IMR-90 (cell line): Measurements from ENCODE around the gene CA5B. TPM values are rescaled to one million over a fixed set of nuclear protein-coding genes. Genes with fewer than 3 reads are reported as not detected.

Source experiments
- ATAC-seq: fragments of 200-7000 bp; cut with Tn5 transposase; 2 replicates; pipeline ENCODE4 v1.9.1; 2020; ENCODE audit warnings: low read depth, mild to moderate bottlenecking, moderate library complexity
- BruUV-seq: library from RNA; stranded (reverse); fragments of 400-500 nt; replicated peaks from 2 replicates; lab custom pipeline; 2021; lab: Mats Ljungman, UMichigan
- CTCF ChIA-PET: fragments of 300-600 bp; formaldehyde crosslinking; extraction: SDS; loops from one replicate; lab custom pipeline; 2021; ENCODE audit warnings: antibody characterized with exemption; lab: Yijun Ruan, JAX
- POLR2A ChIA-PET: fragments of 300-600 bp; sonication (Branson Sonifier 250); formaldehyde crosslinking; loops from one replicate; lab custom pipeline; 2022; ENCODE audit warnings: antibody characterized with exemption; ENCODE audit not compliant: unreplicated experiment; lab: Charles Lee
- DNase-seq: peaks from one replicate; pipeline ENCODE4 v3.0.0; 2013
- H2AFZ ChIP-seq: replicated peaks from 2 replicates; pipeline ENCODE3; 2013; ENCODE audit warnings: low read length, mild to moderate bottlenecking; ENCODE audit not compliant: poor library complexity
- H2AK5ac ChIP-seq: 2 replicates; pipeline ENCODE4 v1.6.1; 2013; ENCODE audit warnings: low read depth, low read length, inconsistent platforms
- H2AK9ac ChIP-seq: replicated peaks from 2 replicates; pipeline ENCODE3; 2013; ENCODE audit warnings: mild to moderate bottlenecking, low read depth, low read length, moderate library complexity; ENCODE audit not compliant: poor library complexity
- H2BK120ac ChIP-seq: 2 replicates; pipeline ENCODE4 v1.6.1; 2013; ENCODE audit warnings: low read depth, low read length, inconsistent platforms
- H2BK15ac ChIP-seq: 3 replicates; pipeline ENCODE4 v1.6.1; 2013; ENCODE audit warnings: low read depth, low read length, inconsistent platforms
- H2BK20ac ChIP-seq: 2 replicates; pipeline ENCODE4 v1.6.1; 2013; ENCODE audit warnings: low read depth, mild to moderate bottlenecking, inconsistent platforms, low read length, moderate library complexity
- H2BK5ac ChIP-seq: 2 replicates; pipeline ENCODE4 v1.6.1; 2013; ENCODE audit warnings: mild to moderate bottlenecking, low read depth, low read length, inconsistent platforms; ENCODE audit not compliant: poor library complexity, severe bottlenecking
- H3K14ac ChIP-seq: replicated peaks from 2 replicates; pipeline ENCODE4 v1.6.1; 2013; ENCODE audit warnings: low read depth, low read length, inconsistent platforms
- H3K18ac ChIP-seq: 2 replicates; pipeline ENCODE4 v1.6.1; 2013; ENCODE audit warnings: low read depth, low read length, control low read depth
- H3K23ac ChIP-seq: 2 replicates; pipeline ENCODE4 v1.6.1; 2013; ENCODE audit warnings: low read depth, low read length, inconsistent platforms
- H3K27ac ChIP-seq: 2 replicates; pipeline ENCODE4 v1.5.1; 2013; ENCODE audit warnings: mild to moderate bottlenecking, control low read depth, low read length; ENCODE audit not compliant: insufficient read depth
- H3K27me3 ChIP-seq: 2 replicates; pipeline ENCODE4 v1.6.1; 2013; ENCODE audit warnings: low read length; ENCODE audit not compliant: control insufficient read depth, insufficient read depth
- H3K36me3 ChIP-seq: 2 replicates; pipeline ENCODE4 v1.6.1; 2013; ENCODE audit warnings: low read length, mixed read lengths; ENCODE audit not compliant: control insufficient read depth, insufficient read depth
- H3K4ac ChIP-seq: 2 replicates; pipeline ENCODE4 v1.6.1; 2013; ENCODE audit warnings: low read depth, low read length, inconsistent platforms
- H3K4me1 ChIP-seq: 2 replicates; pipeline ENCODE4 v1.6.1; 2013; ENCODE audit warnings: low read length, mixed read lengths; ENCODE audit not compliant: control insufficient read depth, insufficient read depth
- H3K4me2 ChIP-seq: 2 replicates; pipeline ENCODE4 v1.6.1; 2013; ENCODE audit warnings: low read depth, mild to moderate bottlenecking, control low read depth, low read length, moderate library complexity
- H3K4me3 ChIP-seq: 2 replicates; pipeline ENCODE4 v1.5.1; 2013; ENCODE audit warnings: low read depth, mild to moderate bottlenecking, control low read depth, low read length, moderate library complexity; ENCODE audit not compliant: insufficient read depth
- H3K56ac ChIP-seq: 2 replicates; pipeline ENCODE4 v1.6.1; 2013; ENCODE audit warnings: low read length, inconsistent platforms; ENCODE audit not compliant: insufficient read depth; ENCODE audit errors: extremely low read depth
- H3K79me1 ChIP-seq, 2 experiments: 2 replicates each; pipeline ENCODE4 v1.6.1; 2013; ENCODE audit warnings: low read length in 2 of 2, inconsistent platforms in 1 of 2, low read depth in 1 of 2
- H3K9ac ChIP-seq: 2 replicates; pipeline ENCODE4 v1.6.1; 2013; ENCODE audit warnings: low read depth, low read length, control low read depth
- H3K9me1 ChIP-seq: 2 replicates; pipeline ENCODE4 v1.6.1; 2013; ENCODE audit warnings: low read length, inconsistent platforms; ENCODE audit not compliant: insufficient read depth
- H3K9me3 ChIP-seq: 2 replicates; pipeline ENCODE4 v1.6.1; 2013; ENCODE audit warnings: low read length; ENCODE audit not compliant: control insufficient read depth, insufficient read depth
- H4K20me1 ChIP-seq: 2 replicates; pipeline ENCODE4 v1.6.1; 2013; ENCODE audit warnings: low read length, inconsistent platforms; ENCODE audit not compliant: insufficient read depth
- H4K5ac ChIP-seq: 2 replicates; pipeline ENCODE4 v1.6.1; 2013; ENCODE audit warnings: mild to moderate bottlenecking, low read depth, low read length, control low read depth
- H4K8ac ChIP-seq, 2 experiments: 2 replicates each; pipeline ENCODE4 v1.6.1; 2013; ENCODE audit warnings: low read depth in 2 of 2, low read length in 2 of 2, control low read depth in 1 of 2, inconsistent platforms in 1 of 2
- H4K91ac ChIP-seq: 2 replicates; pipeline ENCODE4 v1.6.1; 2013; ENCODE audit warnings: low read depth, low read length, inconsistent platforms; ENCODE audit not compliant: insufficient read depth
- BHLHE40 ChIP-seq: fragments of 150-350 bp; IDR thresholded peaks from 2 replicates; pipeline ENCODE4 v1.6.1; 2016; ENCODE audit warnings: mild to moderate bottlenecking, low read depth, low read length
- CEBPB ChIP-seq: IDR thresholded peaks from 2 replicates; pipeline ENCODE4 v1.6.1; 2012; ENCODE audit warnings: low read depth, low read length, improper control_type of control experiment
- CTCF ChIP-seq: conservative IDR thresholded peaks from 2 replicates; pipeline ENCODE4 v1.5.1; 2012; ENCODE audit warnings: mild to moderate bottlenecking, low read depth, low read length, improper control_type of control experiment
- FOS ChIP-seq: fragments of 150-350 bp; IDR thresholded peaks from 2 replicates; pipeline ENCODE4 v1.6.1; 2016; ENCODE audit warnings: low read depth, low read length
- MAZ ChIP-seq: IDR thresholded peaks from 2 replicates; pipeline ENCODE4 v1.6.1; 2012; ENCODE audit warnings: low read depth, mild to moderate bottlenecking, low read length, improper control_type of control experiment, moderate library complexity, borderline replicate concordance
- MXI1 ChIP-seq: IDR thresholded peaks from 2 replicates; pipeline ENCODE4 v1.6.1; 2012; ENCODE audit warnings: low read depth, mild to moderate bottlenecking, low read length, moderate library complexity, borderline replicate concordance
- NFE2L2 ChIP-seq: fragments of 150-350 bp; IDR thresholded peaks from 2 replicates; pipeline ENCODE4 v1.6.1; 2016; ENCODE audit warnings: low read depth, mild to moderate bottlenecking, low read length
- RAD21 ChIP-seq: IDR thresholded peaks from 2 replicates; pipeline ENCODE4 v1.6.1; 2012; ENCODE audit warnings: low read length, improper control_type of control experiment
- RFX5 ChIP-seq: IDR thresholded peaks from 2 replicates; pipeline ENCODE4 v1.8.0; 2012; ENCODE audit warnings: low read depth, mild to moderate bottlenecking, low read length, moderate library complexity
- SMC3 ChIP-seq: fragments of 150-350 bp; IDR thresholded peaks from 2 replicates; pipeline ENCODE4 v1.6.1; 2016; ENCODE audit warnings: low read depth, mild to moderate bottlenecking, antibody characterized with exemption, low read length, moderate library complexity
- USF2 ChIP-seq: fragments of 150-350 bp; IDR thresholded peaks from 2 replicates; pipeline ENCODE4 v1.6.1; 2017; ENCODE audit warnings: mild to moderate bottlenecking, antibody characterized with exemption, low read length, low read depth
- WGBS, 2 experiments: methylation state at CpG; one replicate each; pipeline versions ENCODE4 v1.1.5 to v1.1.7; 2013; ENCODE audit warnings: missing lambda C conversion rate in 2 of 2; ENCODE audit not compliant: insufficient read length in 1 of 2; ENCODE audit errors: extremely low coverage in 2 of 2; 5-methylcytosine and 5-hydroxymethylcytosine counted together
- dilution Hi-C: fragments of 300-500 bp; cut with HindIII; formaldehyde crosslinking; loops from one replicate; pipeline ENCODE4 v1.14.3; 2018; ENCODE audit warnings: low sequenced_read_pairs; ENCODE audit not compliant: unreplicated experiment
- in situ Hi-C: fragments of 300-500 bp; cut with MboI; formaldehyde crosslinking; loops from 3 replicates; pipeline ENCODE4 v1.14.3; 2019; ENCODE audit warnings: low sequenced_read_pairs, inconsistent platforms, mixed read lengths
- intact Hi-C: fragments of 100-400 bp; cut with micrococcal nuclease; formaldehyde crosslinking; loops from 2 replicates; pipeline ENCODE4 v1.10.0; 2022
- polyA plus RNA-seq, 3 experiments: library from polyadenylated mRNA; depleted of rRNA; stranded (reverse); fragments of >200 nt; gene quantifications; 2 replicates each; pipeline ENCODE4 v1.2.3, GENCODE V29; 2012; ENCODE audit warnings: low replicate concordance in 1 of 3
- total RNA-seq: library from RNA; depleted of rRNA; stranded (reverse); fragments of >200 nt; gene quantifications from 2 replicates; pipeline ENCODE4 v1.2.3, GENCODE V29; 2012

CA5B gene
- total and polyA plus RNA-seq, 2 of the 4 experiments (the other 2 are of a cell fraction): 3.5 to 5.4 TPM

GRCh38 chrX:15737190-15737958, 696 bp upstream of the CA5B start:
- H4K5ac ChIP-seq: no peak overlapping the region
- DNase-seq: peak; percentile 10
- intact Hi-C loops: no loop called here
- H3K27ac ChIP-seq: no peak overlapping the region
- no peak overlapping the region for H3K9ac ChIP-seq
- BruUV-seq: no TSS peak
- no peaks in the 10 kb centered on the region; a peak in 1 of 4 replicates for H3K79me1 ChIP-seq
- ChIA-PET POLR2A (no interaction called here), CTCF (no interaction called here)
- peaks cover 3% of the 10 kb centered on the region; the same call in 1 of the 2 replicates for H3K9me1 ChIP-seq
- no peaks in the 10 kb centered on the region for H3K36me3 ChIP-seq
- no peak overlapping the region for H2AK5ac ChIP-seq
- H3K18ac ChIP-seq: peak overlapping the region; percentile 42; the same call in 1 of the 2 replicates
- no peaks in the 10 kb centered on the region; the same call in 1 of the 2 replicates for H3K27me3 ChIP-seq
- no peak overlapping the region for H3K4ac ChIP-seq
- no peak for TF ChIP-seq MAZ
- TF ChIP-seq CTCF: no peak
- TF ChIP-seq BHLHE40: no peak
- TF ChIP-seq CEBPB: no peak
- TF ChIP-seq USF2: no peak
- no peak for TF ChIP-seq SMC3
- no peak; the same call in 1 of the 2 replicates for TF ChIP-seq RFX5
- no peak for TF ChIP-seq FOS
- TF ChIP-seq NFE2L2: no peak
- no peak for TF ChIP-seq RAD21
- no peak for TF ChIP-seq MXI1
- no peaks in the 10 kb centered on the region for H3K9me3 ChIP-seq
- H3K23ac ChIP-seq: 0 out of 2 replicates have a peak overlapping the region, but pooled peaks have one; percentile 54
- no peak overlapping the region for H2BK15ac ChIP-seq
- H3K4me1 ChIP-seq: peaks cover 5% of the 10 kb centered on the region
- H2BK5ac ChIP-seq: no peak overlapping the region
- dilution Hi-C loops: no loop called here
- no peak overlapping the region for H3K56ac ChIP-seq
- peak overlapping the region; percentile 41 for H3K4me3 ChIP-seq
- no peak overlapping the region for H2BK120ac ChIP-seq
- peak overlapping the region; percentile 88 for H3K4me2 ChIP-seq
- H4K20me1 ChIP-seq: 0 out of 2 replicates have a peak, but pooled peaks cover 8% of the 10 kb centered on the region
- H3K14ac ChIP-seq: no peak overlapping the region
- ATAC-seq: peak; percentile 2; the same call in 1 of the 2 replicates
- in situ Hi-C loops: no loop called here
- no peak overlapping the region for H2BK20ac ChIP-seq
- H2AFZ ChIP-seq: peak overlapping the region; percentile 72
- H4K8ac ChIP-seq: no peak overlapping the region
- 21% methylated on average over 6 of the region's 14 CpGs; no CpG with 5 or more reads in 1 of the 2 experiments for WGBS, 2 experiments
- H4K91ac ChIP-seq: no peak overlapping the region
- no peak overlapping the region for H2AK9ac ChIP-seq
